Measurements from ENCODE around the gene PARP8. TPM values are rescaled to one million over a fixed set of nuclear protein-coding genes. Genes with fewer than 3 reads are reported as not detected.

The PARP8 gene
- total RNA-seq, 1 donor, result 30.8 TPM

GRCh38 chr5:50699737-50700136 is 33.3 kb downstream of the PARP8 start:
- TF ChIP-seq, protein P1, sequence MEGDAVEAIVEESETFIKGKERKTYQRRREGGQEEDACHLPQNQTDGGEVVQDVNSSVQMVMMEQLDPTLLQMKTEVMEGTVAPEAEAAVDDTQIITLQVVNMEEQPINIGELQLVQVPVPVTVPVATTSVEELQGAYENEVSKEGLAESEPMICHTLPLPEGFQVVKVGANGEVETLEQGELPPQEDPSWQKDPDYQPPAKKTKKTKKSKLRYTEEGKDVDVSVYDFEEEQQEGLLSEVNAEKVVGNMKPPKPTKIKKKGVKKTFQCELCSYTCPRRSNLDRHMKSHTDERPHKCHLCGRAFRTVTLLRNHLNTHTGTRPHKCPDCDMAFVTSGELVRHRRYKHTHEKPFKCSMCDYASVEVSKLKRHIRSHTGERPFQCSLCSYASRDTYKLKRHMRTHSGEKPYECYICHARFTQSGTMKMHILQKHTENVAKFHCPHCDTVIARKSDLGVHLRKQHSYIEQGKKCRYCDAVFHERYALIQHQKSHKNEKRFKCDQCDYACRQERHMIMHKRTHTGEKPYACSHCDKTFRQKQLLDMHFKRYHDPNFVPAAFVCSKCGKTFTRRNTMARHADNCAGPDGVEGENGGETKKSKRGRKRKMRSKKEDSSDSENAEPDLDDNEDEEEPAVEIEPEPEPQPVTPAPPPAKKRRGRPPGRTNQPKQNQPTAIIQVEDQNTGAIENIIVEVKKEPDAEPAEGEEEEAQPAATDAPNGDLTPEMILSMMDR (IDR thresholded peaks at IDR 0.05; ENCODE audit: extremely low read depth, low read depth, low read length), result no peak
- no peak overlapping the region for H3K4me2 ChIP-seq (ENCODE audit: insufficient read depth, low read length)
- no peaks in the 10 kb centered on the region for H3K36me3 ChIP-seq (ENCODE audit: insufficient read depth, low read length)
- H2AFZ ChIP-seq (ENCODE audit: low read length), result no peak overlapping the region
- DNase-seq (ENCODE audit: insufficient read length, low spot score, missing footprints), result no peak
- no peaks in the 10 kb centered on the region for H4K20me1 ChIP-seq (ENCODE audit: insufficient read depth, low read length)
- H3K4me1 ChIP-seq (ENCODE audit: insufficient read depth, low read length), result no peaks in the 10 kb centered on the region
- H3K4me3 ChIP-seq (ENCODE audit: insufficient read depth, low read length), result no peak overlapping the region
- H3K27me3 ChIP-seq (ENCODE audit: insufficient read depth, low read length), result no peaks in the 10 kb centered on the region
- H3K79me2 ChIP-seq (ENCODE audit: insufficient read depth, low read length), result no peaks in the 10 kb centered on the region
- no peak overlapping the region for H3K27ac ChIP-seq (ENCODE audit: low read depth, low read length)
- H3K9me3 ChIP-seq (ENCODE audit: low read depth, low read length), result no peaks in the 10 kb centered on the region

DNA sequence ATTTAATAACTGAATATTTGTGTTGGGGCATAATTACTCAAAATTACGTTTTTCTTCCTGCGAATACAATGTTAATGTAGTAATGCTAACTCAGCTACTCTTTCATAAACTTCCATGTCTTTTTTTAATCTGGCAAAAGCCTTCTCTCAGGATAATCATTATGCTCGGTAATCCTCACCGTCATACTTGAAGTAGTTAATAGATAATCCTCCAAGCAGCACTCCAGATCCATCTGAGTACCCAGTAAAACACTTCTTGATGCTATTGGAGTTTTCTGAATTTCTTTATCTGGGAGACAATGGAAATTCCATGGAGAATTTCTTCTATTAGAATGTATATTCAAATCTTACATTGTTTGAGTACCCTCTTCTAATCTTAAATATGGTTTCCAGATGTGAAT is 34.3 kb downstream of the PARP8 start:
- Histone ChIP-seq H3K36me3 (ENCODE audit: insufficient read depth, low read length) (no peaks in the 10 kb centered on the region), H3K79me2 (ENCODE audit: insufficient read depth, low read length) (no peaks in the 10 kb centered on the region), H4K20me1 (ENCODE audit: insufficient read depth, low read length) (no peaks in the 10 kb centered on the region), H3K4me2 (ENCODE audit: insufficient read depth, low read length) (no peak overlapping the region), H3K9me3 (ENCODE audit: low read depth, low read length) (no peaks in the 10 kb centered on the region), H3K27me3 (ENCODE audit: insufficient read depth, low read length) (no peaks in the 10 kb centered on the region), H2AFZ (ENCODE audit: low read length) (no peak overlapping the region), H3K27ac (ENCODE audit: low read depth, low read length) (no peak overlapping the region), H3K4me1 (ENCODE audit: insufficient read depth, low read length) (no peaks in the 10 kb centered on the region), H3K4me3 (ENCODE audit: insufficient read depth, low read length) (no peak overlapping the region)
- no peak for DNase-seq (ENCODE audit: insufficient read length, low spot score, missing footprints)
- TF ChIP-seq, protein P1 (IDR thresholded peaks at IDR 0.05; ENCODE audit: extremely low read depth, low read depth, low read length), result no peak

DNA sequence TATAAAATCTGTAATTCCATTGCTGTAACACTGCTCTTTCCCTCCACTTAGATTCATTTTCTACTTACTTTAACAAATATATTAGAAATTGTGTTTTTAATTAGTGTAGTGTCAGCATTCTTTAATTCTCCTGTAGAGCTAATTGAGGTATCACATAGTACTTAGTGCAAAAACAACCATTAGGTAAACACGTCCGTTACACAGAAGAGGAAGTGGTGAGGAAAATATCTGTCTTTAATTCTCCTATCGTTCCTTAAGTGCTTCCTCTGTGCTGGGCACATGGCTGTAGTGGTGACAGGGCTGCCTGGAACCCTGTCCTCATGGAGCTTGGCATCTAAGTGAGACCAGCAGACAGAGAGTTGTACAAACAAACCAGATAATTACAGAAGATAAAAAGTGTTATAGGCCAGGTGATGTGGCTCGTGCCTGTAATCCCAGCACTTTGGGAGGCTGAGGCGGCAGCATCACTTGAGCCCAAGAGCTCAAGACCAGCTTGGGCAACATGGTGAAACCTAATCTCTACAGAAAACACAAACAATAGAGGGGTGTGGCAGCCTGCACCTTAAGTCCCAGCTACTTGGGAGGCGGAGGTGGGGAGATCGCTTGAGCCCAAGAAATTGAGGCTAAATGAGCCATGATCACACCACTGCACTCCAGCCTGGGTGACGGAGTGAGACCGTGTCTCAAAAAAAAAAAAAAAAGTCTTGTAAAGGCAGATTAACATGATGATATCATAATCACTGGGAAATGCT is 36.4 kb downstream of the PARP8 start:
- no peak overlapping the region for H3K27ac ChIP-seq (ENCODE audit: low read depth, low read length)
- H3K27me3 ChIP-seq (ENCODE audit: insufficient read depth, low read length), result no peaks in the 10 kb centered on the region
- no peaks in the 10 kb centered on the region for H3K79me2 ChIP-seq (ENCODE audit: insufficient read depth, low read length)
- no peak for DNase-seq (ENCODE audit: insufficient read length, low spot score, missing footprints)
- H3K4me2 ChIP-seq (ENCODE audit: insufficient read depth, low read length), result no peak overlapping the region
- no peak overlapping the region for H3K4me3 ChIP-seq (ENCODE audit: insufficient read depth, low read length)
- no peaks in the 10 kb centered on the region for H4K20me1 ChIP-seq (ENCODE audit: insufficient read depth, low read length)
- H2AFZ ChIP-seq (ENCODE audit: low read length), result no peak overlapping the region
- TF ChIP-seq, protein P1 (IDR thresholded peaks at IDR 0.05; ENCODE audit: extremely low read depth, low read depth, low read length), result no peak
- H3K9me3 ChIP-seq (ENCODE audit: low read depth, low read length), result no peaks in the 10 kb centered on the region
- H3K36me3 ChIP-seq (ENCODE audit: insufficient read depth, low read length), result no peaks in the 10 kb centered on the region
- no peaks in the 10 kb centered on the region for H3K4me1 ChIP-seq (ENCODE audit: insufficient read depth, low read length)

DNA sequence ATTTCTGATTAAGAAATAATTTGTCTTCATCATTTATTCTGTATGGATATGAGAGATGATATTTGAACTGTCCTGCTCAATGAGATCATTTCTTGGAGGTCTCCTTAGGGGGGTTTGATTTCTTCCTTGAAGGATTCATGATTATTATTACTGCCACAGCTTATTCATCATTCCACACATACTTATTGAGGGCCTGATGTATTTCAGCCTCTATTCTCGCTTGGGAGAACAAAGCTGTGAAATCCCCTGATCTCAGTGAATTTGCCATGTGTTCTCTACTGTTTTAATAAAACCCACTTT is 36.9 kb downstream of the PARP8 start:
- Histone ChIP-seq H3K4me2 (ENCODE audit: insufficient read depth, low read length) (no peak overlapping the region), H4K20me1 (ENCODE audit: insufficient read depth, low read length) (no peaks in the 10 kb centered on the region), H3K4me1 (ENCODE audit: insufficient read depth, low read length) (no peaks in the 10 kb centered on the region), H3K9me3 (ENCODE audit: low read depth, low read length) (no peaks in the 10 kb centered on the region), H3K27me3 (ENCODE audit: insufficient read depth, low read length) (no peaks in the 10 kb centered on the region), H2AFZ (ENCODE audit: low read length) (no peak overlapping the region), H3K79me2 (ENCODE audit: insufficient read depth, low read length) (no peaks in the 10 kb centered on the region), H3K36me3 (ENCODE audit: insufficient read depth, low read length) (no peaks in the 10 kb centered on the region), H3K4me3 (ENCODE audit: insufficient read depth, low read length) (no peak overlapping the region), H3K27ac (ENCODE audit: low read depth, low read length) (no peak overlapping the region)
- DNase-seq (ENCODE audit: insufficient read length, low spot score, missing footprints), result no peak
- TF ChIP-seq, protein P1 (IDR thresholded peaks at IDR 0.05; ENCODE audit: extremely low read depth, low read depth, low read length), result no peak

Measured in osteoblast (primary cell).